GM21528 (cell line): ENCODE data around the gene ITGA1.
"Not testable (repeated sequence)": the region's sequence is repeated elsewhere in the genome, so short reads cannot be mapped to it uniquely, and the experiment has no call there.

Source experiments
- ATAC-seq: cut with Tn5 transposase; IDR thresholded peaks from one replicate; pipeline ENCODE4 v1.9.1; 2021; ENCODE audit warnings: mild to moderate bottlenecking, moderate library complexity; ENCODE audit not compliant: unreplicated experiment, low FRiP score

Gene ITGA1

DNA sequence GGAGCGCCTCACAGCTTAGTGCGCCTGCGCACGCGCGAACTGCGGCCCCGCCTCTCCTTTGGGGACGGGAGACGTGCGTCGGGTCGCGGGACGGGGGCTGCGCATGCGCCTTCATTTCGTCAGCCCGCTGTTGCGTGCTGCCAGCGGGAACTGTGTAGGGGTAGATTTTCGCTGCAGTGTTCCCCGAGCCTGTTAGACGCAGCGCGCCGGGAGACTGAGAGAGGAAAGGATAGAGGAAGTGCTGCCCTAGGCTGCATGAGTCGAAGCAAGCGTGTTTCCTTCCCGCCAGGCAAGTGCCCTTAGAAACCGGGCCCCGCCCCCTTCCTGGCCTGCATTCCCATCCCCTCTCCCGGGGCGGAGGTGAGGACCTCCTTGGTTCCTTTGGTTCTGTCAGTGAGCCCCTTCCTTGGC is 12.3 kb downstream of the ITGA1 start:
- peak; percentile 80 for ATAC-seq

GRCh38 chr5:52800394-52801213 is 12.9 kb downstream of the ITGA1 start:
- ATAC-seq = peak; percentile 52

DNA sequence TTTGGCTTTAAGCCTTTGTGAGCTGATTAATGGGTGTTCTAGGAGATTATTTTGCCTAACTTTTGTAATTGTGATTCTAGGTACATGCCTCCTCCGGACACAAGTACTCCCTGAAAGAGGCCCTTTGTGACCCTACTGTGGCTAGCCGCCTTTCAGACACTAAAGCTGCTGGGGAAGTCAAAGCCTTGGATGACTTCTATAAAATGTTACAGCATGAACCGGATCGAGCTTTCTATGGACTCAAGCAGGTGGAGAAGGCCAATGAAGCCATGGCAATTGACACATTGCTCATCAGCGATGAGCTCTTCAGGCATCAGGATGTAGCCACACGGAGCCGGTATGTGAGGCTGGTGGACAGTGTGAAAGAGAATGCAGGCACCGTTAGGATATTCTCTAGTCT is 13.6 kb downstream of the ITGA1 start:
- no peak for ATAC-seq

DNA sequence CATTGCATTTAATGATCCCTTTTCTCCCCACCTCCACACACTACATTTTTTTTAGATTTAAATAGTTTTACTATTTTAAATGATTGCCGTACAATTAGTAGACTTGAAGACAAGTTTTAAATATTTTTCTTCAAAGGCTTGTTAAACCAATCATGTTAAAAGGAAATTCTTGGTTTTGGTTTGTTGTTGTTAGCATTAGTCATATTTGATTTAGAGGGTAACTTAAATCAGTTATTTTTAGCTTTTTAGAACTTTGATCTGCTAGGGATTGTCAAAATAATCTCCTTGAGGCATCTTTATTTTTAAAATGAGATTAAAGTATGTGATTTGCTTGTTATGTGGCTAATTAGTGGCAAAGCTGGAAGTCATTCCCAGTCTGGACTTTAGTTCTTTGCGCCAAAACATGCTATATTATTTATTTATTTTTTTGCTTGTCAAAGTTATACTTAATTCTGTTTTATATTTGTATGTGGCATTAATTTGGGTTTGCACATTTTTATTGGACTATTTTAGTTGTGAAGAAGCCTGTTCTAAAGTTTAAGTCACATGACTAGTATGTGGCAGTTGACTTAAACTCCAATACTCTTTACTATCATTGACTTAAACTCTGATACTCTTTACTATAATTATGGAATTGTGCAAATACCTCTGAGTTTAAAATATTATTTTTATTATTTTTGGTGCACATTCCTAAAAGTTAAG is 14.7 kb downstream of the ITGA1 start:
- ATAC-seq = no peak

GRCh38 chr5:52802974-52803336 is 15.2 kb downstream of the ITGA1 start:
- no peak for ATAC-seq

DNA sequence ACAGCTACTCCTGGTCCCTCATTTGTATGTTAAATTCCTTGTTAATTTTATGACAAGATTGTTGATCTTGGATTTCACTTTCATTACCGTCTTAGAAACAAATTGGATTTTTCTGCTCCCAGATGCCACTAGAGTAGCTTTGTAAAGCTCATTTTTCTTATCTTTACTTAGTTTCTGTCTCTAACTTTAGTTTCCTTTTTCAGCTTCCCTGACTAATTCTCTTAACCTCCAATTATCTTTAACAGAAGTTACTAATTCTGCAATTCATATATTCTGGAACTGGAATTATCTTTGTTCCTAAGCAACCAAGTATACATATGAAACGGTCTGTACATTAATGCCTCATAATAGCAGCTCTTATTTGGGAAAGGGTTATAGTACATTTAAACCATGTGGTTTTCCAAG is 16.7 kb downstream of the ITGA1 start:
- no peak for ATAC-seq

- ATAC-seq = no peak
Observed at GRCh38 chr5:52804981-52805380, 17.3 kb downstream of the ITGA1 start.

GRCh38 chr5:52805615-52806014 is 17.9 kb downstream of the ITGA1 start:
- ATAC-seq = no peak

DNA sequence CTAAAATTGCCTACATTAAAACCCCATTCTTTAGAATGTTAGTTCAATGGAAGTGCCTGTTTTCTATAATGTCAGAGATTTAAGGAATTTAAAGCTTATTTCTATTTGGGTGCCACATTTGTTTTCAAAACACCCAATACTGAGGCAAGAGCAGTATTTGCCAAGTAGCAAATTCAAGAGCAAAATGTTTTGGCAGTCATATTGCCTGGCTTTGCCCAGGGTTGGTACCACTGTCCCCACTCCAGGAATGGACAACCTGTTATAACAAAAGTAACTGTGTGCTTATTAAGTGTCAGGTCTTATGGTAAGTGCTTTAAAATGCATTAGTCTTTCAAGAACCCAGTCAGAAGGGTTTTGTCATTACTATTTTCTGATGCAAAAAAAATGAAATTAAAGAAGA is 19.3 kb downstream of the ITGA1 start:
- no peak for ATAC-seq

- ATAC-seq = no peak
Observed at GRCh38 chr5:52807723-52808122, 20.0 kb downstream of the ITGA1 start.

- ATAC-seq = no peak
Observed at GRCh38 chr5:52808316-52808901, 20.7 kb downstream of the ITGA1 start.

GRCh38 chr5:52809884-52810283 is 22.2 kb downstream of the ITGA1 start:
- no peak for ATAC-seq

- no peak for ATAC-seq
Observed at GRCh38 chr5:52810426-52810825, 22.7 kb downstream of the ITGA1 start.

DNA sequence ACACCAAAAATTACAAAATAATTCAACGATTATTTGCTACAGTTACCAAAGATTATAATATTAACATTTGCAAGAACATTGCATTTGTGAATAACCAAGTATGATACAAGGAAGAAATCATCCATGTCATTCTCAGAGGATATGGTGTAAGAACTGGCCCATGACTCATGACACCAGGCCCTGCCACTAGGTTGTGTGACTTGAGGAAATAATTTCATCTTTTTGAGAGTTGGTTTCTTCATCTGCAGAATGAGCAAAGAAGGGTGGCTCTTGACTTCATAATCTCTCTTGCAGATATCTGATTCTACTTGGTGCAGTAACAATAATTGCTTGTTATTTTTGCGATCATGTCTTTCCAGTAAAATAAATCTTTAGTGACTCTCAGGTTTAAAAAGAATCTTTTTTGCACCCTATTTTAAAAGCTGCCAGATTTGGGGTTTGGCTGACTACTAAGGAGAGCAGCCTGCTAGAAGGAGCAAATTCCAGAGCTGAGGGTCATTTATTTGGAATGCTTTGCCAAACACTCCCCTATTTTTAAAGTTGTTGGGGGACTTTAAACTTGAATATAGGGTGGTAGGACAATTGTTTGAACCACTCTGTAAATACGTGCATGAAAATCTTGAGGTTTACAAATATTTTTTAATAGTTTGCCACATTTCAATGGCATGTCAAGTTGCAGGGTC is 23.5 kb downstream of the ITGA1 start:
- ATAC-seq = no peak

DNA sequence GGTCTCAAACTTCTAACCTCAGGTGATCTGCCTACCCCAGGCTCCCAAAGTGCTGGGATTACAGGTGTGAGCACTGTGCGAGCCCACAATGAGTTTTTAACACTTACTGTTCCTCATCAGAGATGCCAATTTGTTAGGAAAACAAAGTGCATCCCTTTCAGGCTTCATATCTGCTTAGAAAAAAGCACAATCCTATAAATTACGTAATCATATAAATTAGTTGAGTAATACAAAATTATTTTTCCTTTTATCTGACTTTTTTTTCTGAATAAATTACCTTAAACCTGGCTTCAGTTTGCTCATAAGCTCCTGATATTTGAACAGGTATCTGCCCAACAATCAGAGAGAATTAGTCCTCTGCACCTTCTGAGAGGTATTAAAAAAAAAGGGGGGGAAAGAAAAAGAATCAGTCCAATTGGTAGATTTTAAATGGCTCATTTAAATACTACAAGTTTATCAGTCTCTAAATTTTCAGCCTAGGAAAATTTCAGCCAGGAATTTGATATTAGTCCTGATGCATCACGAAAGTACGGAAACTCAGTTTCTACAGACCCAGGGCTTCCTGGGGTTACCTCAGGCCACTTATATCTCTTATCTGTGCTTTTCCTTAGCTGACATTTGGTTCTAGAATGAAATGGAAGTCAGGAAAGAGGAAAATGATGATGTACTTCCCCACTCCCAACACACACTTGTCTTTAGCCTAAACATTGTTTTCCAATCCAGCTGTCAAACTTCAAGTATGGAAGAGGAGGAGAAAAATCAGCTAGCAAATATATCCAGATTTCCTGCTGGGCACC is 26.8 kb downstream of the ITGA1 start:
- ATAC-seq = no peak

- no peak for ATAC-seq
Observed at GRCh38 chr5:52817818-52818217, 30.1 kb downstream of the ITGA1 start.

DNA sequence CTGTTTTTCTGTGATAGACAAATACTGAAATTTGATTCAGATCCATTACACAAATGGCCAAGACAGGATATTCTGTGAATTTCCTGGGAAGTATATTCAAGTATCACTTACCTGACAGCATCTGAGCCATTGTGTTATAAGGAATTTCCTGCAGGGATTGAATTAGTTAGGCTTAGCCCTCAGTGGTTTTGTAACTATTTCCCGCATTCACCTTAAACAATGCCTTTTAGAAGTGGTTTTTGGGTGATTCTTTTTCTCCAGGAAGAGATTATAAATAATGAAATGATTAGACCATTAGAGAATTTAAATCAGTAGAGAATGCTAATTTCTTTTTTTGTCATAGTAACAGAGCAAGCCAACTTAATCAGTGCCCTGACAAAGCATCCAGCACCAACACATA is 30.6 kb downstream of the ITGA1 start:
- ATAC-seq = no peak

DNA sequence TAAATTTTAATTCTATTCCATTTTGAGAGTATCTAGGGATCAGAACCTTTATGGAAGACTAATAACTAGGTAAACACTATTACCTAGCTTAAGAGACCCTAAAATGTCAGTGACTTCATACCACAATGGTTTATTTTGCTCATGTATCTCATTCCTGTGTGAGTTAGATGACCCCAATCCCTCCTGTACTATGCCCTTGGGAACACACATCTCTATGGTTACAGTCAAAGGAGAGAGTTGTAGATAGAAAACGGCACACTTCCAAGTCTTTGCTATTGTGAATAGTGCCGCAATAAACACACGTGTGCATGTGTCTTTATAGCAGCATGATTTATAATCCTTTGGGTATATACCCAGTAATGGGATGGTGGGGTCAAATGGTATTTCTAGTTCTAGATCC is 31.1 kb downstream of the ITGA1 start:
- ATAC-seq = not testable (repeated sequence)

DNA sequence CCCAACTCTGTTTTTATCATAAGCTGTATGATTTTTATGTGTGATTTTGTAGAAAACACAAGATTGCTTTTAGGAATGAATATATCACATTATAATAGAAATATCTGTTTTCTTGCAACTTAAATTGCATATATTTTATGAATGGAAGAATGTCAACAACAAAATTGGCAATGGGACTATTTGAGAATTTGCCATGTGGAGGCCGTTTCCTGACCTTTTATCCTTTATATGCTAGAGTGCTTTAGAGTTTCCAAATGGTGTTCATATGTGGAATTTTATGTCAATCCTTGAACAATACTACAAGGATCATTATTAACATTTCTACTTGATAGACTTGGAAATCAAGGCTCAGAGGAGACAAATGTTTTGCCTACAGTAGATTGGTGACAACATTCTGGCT is 34.2 kb downstream of the ITGA1 start:
- no peak for ATAC-seq

GRCh38 chr5:52822437-52822836 is 34.7 kb downstream of the ITGA1 start:
- ATAC-seq = no peak
